ENCODE measurements around the gene PCDH9. TPM values are rescaled to one million over a fixed set of nuclear protein-coding genes. Genes with fewer than 3 reads are reported as not detected.

PCDH9 gene
- total RNA-seq, 1 donor from 2014 or later: 1.7 TPM

DNA sequence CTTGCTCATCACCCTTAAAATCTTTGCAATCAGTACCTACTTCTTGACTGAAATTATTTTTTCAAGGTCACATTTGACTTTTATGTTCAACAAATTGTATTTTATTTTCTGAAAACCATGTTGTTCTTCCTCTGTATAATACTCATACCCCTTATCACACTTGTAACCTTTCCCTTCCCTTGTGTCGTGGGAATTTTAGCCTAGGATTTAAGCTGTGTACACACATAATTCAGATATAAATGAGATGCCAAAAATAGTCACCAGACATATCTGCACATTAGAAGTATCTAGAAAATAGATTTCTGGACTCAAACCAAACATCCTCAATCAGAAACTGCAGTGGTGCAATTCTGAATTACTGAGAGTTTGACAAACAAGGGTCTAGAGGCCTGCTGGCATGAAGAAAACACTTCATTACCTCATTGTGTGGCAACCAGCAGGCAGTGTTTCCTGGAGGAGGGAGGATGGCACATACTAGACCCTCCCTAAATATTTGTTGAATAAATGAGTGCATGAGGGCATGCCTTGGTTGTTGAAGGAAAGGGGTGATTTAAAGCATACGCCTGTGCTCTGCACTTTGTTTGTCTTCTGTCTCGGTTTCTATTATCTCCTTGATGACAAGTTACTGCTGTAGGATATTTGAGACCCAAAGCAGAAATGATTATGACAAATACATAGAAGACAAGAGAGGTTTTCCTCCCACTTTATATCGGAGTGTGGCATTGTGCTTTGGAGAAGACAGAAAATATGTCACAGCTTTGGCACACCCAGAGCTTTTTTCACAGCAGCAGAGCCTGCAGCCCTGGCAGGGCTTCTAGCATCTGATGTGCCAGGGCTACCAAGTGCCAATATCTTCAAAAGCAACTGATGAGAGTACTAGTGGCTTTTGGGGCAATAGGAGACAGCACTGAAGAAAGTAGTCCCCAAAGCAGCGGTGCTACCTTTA, 881.1 kb downstream of the PCDH9 start:
- Mint-ChIP-seq H3K27me3 (no peaks in the 10 kb centered on the region), H3K9me3 (ENCODE audit: low read depth) (no peaks in the 10 kb centered on the region), H3K27ac (peak overlapping the region; percentile 62), H3K36me3 (ENCODE audit: insufficient read depth) (no peaks in the 10 kb centered on the region), H3K4me1 (ENCODE audit: low read depth) (peaks cover 61% of the 10 kb centered on the region), H3K4me3 (ENCODE audit: low read depth) (no peak overlapping the region)
- DNase-seq (ENCODE audit: low spot score, unreplicated experiment): no peak
- TF ChIP-seq CTCF (IDR thresholded peaks at IDR 0.05; ENCODE audit: unreplicated experiment): no peak

- no peak for DNase-seq (ENCODE audit: low spot score, unreplicated experiment)
- Mint-ChIP-seq H3K27ac (no peak overlapping the region), H3K36me3 (ENCODE audit: insufficient read depth) (no peaks in the 10 kb centered on the region), H3K9me3 (ENCODE audit: low read depth) (no peaks in the 10 kb centered on the region), H3K4me3 (ENCODE audit: low read depth) (no peak overlapping the region), H3K4me1 (ENCODE audit: low read depth) (peaks cover 58% of the 10 kb centered on the region), H3K27me3 (no peaks in the 10 kb centered on the region)
- TF ChIP-seq CTCF (IDR thresholded peaks at IDR 0.05; ENCODE audit: unreplicated experiment): no peak
Measured at GRCh38 chr13:66347486-66348117, 882.5 kb downstream of the PCDH9 start.

DNA sequence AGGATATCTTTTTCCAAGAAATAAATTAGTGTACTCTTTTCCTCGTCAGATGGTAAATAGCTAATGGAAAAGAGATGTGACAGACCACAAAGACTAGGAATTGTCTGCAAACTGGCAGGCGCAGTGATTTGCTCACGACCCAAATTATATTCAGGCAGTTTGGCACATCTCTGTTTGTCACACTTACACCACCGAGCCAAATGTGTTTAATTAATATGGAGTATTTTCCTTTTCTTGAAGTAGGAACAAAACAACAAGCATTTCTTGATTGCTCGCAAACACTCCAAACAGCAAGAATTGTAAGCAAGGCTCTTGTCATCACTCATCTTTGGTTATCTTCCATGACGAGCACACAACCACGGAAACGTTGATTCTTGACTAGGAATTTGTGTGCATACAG, 884.2 kb downstream of the PCDH9 start:
- Mint-ChIP-seq H3K4me1 (ENCODE audit: low read depth) (peaks cover 60% of the 10 kb centered on the region), H3K4me3 (ENCODE audit: low read depth) (no peak overlapping the region), H3K9me3 (ENCODE audit: low read depth) (no peaks in the 10 kb centered on the region), H3K27ac (no peak overlapping the region), H3K27me3 (no peaks in the 10 kb centered on the region), H3K36me3 (ENCODE audit: insufficient read depth) (no peaks in the 10 kb centered on the region)
- DNase-seq (ENCODE audit: low spot score, unreplicated experiment): no peak
- TF ChIP-seq CTCF (IDR thresholded peaks at IDR 0.05; ENCODE audit: unreplicated experiment): no peak

GRCh38 chr13:66345518-66345810, 884.7 kb downstream of the PCDH9 start:
- Mint-ChIP-seq H3K4me1 (ENCODE audit: low read depth) (peaks cover 60% of the 10 kb centered on the region), H3K36me3 (ENCODE audit: insufficient read depth) (no peaks in the 10 kb centered on the region), H3K27ac (no peak overlapping the region), H3K9me3 (ENCODE audit: low read depth) (no peaks in the 10 kb centered on the region), H3K27me3 (no peaks in the 10 kb centered on the region), H3K4me3 (ENCODE audit: low read depth) (no peak overlapping the region)
- no peak for TF ChIP-seq CTCF (IDR thresholded peaks at IDR 0.05; ENCODE audit: unreplicated experiment)
- no peak for DNase-seq (ENCODE audit: low spot score, unreplicated experiment)

DNA sequence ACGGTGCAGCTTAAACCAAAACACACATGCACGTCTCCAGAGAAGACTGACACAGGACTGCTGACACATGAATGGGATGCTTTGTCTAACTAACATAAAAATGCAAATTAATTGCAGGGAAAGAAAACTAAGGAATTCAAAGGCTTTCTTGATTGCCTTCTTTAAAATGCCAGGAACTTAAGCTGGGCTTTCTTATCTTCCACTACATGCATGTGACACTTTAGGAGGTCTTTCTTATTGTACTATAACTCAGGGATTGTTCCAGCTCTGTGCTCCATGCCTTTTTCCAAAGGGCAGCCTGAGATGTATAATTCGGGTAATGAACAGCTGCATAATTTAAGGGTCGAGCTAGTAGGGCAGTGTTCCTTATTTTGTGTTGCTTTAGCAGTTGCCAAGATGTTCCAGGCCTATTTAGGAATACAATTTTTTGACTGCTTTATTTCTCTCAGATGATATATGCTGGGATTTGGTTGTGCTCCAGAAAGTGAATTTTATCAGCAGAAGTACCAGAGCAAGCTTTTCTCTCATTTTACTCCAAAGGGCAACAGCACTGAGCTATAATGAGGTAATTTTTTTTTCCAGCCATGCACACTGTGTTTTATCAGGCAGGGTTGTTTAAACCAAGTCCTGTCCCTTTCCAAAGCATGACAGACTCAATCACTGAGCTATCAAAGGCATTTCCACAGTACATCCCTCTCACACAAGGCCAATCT, 885.2 kb downstream of the PCDH9 start:
- no peaks in the 10 kb centered on the region for H3K36me3 Mint-ChIP-seq (ENCODE audit: insufficient read depth)
- TF ChIP-seq CTCF (IDR thresholded peaks at IDR 0.05; ENCODE audit: unreplicated experiment): no peak
- H3K27me3 Mint-ChIP-seq: no peaks in the 10 kb centered on the region
- H3K9me3 Mint-ChIP-seq (ENCODE audit: low read depth): no peaks in the 10 kb centered on the region
- no peak overlapping the region for H3K4me3 Mint-ChIP-seq (ENCODE audit: low read depth)
- peaks cover 57% of the 10 kb centered on the region for H3K4me1 Mint-ChIP-seq (ENCODE audit: low read depth)
- no peak for DNase-seq (ENCODE audit: low spot score, unreplicated experiment)
- peak overlapping the region; percentile 29 for H3K27ac Mint-ChIP-seq
